ENCODE data around the gene PLXNC1.

The PLXNC1 gene

DNA sequence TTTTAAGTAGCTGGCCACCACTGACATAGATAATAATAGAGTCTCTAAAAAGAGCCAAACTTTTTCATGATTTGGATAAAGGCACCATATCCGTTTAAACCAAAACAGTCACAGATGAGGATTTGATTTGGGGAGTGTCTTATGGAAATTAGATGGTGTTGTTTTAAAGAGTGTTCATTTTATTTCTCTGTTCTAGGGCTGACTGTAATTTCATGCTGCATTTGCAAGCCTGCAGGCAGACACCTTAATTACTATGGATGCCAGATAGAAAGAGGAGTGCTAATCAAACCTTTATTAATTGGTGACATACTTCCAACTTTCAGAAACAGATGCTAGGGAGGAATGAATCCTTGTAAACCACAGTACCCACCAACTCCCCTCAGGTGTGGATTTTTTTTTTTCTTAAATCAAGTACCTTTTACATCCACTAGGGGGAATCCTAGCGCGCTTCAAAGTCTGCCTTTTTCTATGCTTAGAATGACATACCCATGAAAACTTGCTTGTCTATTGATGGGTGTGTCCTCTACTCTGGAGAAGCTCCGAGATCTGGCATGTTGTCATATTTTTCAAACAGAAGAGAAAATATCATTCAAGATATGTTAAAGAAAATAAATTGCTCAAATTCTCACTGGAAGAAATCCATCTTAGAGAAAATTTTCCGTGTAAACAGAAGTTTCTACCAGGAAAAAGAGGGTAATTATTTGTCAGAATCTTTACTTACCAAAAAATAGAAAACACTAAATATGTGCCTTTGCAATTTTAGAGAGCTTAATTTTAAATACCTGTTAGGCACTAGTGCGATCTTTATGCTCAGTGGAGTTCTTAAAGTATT is 14.2 kb upstream of the PLXNC1 start:
- peak; percentile 77 for DNase-seq (ENCODE audit: low spot score)

DNA sequence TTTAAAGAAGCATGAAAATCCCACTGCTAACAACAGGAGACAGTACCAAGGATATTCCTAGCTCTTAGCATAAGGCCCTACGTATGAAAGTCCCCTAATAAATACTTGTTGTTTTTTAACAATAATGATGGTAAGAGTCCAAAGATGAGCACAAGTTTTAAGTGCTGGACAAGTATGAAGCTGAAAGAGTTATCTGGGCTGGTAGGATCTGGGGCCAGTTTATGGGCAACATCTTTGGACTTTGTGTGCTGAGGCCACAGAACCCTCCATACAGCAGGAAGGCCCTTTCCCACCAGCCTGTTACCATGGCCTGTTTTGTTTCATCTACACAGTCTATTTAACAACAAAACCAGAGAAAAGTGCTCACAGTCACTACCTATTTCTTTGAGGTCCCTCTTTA is 12.5 kb upstream of the PLXNC1 start:
- no peak for DNase-seq (ENCODE audit: low spot score)

DNA sequence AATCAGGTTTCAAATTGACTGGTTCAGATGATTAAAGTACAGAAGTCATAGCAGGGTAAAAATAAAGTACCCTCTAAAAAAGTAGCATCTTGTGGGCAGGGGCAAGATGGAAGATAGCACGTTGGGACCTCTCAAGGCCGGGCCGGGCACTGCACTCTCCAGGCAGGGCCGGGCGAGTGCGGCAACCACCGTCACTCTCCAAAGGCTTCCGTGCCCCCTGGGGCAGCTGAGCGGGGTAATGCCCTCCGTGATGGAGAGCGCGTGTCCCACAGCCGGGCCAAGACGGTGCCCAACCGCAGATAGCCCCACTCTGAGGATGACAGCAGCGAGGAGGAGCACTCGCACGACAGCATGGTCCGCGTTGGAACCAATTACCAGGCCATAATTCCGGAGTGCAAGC is 8.6 kb upstream of the PLXNC1 start:
- DNase-seq (ENCODE audit: low spot score), result no peak

DNA sequence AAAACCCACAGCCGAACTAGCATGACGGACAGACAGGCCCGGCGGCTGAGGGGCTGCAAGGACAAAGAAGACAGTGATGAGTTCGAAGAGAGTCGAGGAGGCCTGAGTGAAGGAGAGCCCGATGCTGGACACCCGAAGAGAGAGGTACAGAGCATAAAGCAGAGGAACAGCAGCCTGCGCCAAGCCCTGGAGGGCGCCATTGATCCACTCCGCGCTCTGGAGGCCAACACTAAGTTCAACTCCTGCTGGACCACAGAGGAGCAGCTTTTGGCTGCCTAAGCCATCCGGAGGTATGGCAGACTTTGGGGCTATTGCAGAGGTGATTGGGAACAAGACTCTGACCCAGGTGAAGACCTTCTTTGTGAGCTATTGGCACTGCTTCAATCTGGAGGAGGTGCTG is 7.8 kb upstream of the PLXNC1 start:
- peak; percentile 42 for DNase-seq (ENCODE audit: low spot score)

DNA sequence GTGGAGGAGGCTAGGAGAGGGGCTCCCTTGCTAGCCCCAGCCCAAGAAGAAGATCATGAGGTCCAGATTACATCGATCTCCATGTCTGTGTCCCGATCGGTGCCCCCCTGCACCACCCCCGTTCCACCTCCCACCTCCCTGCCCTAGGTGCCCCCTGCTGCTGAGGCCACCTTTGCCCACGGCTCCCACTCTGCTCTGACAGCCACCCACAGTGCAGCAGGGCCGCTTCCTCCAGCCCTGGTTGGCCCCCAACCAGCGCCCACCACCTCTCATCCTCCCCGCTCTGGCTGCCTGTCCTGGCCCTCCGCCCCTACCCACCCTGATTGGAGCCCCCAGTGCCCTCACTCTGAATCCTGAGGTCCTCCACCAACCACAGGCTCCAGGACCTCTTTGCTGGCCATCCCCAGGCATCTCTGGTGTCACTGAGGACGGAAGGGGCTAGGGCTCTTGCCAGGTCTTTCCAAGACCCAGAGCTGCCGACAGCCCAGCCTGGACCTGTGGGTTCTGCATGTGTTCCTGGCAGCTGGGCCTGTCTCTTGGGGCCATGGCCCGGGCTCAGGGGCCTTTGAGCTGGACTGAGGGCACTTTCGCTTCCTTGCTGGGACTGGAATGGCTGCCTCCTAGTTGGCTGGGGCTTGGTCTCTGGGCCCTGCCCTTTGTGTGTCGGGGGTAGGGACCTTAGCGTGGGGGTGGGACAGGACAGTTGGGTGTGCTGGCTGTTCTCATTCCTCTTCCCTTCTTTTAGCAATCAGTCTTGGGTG is 7.2 kb upstream of the PLXNC1 start:
- DNase-seq (ENCODE audit: low spot score), result no peak

DNA sequence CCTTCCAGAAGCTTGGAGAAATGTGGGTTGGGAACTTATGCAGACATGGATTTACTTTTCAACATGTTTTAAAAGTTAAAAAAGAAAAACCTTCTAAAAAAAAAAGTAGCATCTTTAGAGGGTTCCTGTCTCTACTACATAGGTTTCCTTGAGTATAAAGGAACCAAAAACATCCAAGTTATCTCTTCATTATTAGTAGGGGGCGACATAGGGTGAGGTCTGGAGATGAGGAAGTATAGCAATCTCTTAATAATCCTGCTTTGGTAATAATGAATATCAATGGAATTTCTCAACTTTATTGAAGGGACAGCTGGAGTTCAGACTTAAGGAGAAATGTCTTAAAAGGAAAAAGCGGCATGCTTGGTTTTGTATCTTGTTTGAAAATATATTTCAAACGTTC is 6.5 kb upstream of the PLXNC1 start:
- no peak for DNase-seq (ENCODE audit: low spot score)

DNA sequence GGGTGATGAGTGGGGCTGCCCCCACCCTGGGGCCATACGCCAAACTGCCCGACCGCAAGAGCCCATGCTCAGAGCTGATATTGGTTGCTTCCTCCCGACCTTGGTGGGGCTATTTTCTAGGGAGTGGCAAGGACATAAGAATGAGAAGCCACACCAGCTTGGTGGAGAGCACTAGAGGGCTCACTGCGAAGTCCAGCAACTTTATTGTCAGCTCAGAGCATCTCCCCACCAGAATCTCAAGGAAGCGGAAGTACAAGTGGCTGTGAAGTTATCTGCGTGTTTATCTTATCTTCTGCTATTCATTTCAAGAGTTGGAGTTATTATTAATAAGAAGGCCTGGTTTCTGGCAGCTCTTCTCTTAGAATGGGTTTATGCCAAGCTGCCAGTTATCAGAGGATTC is 4.9 kb upstream of the PLXNC1 start:
- no peak for DNase-seq (ENCODE audit: low spot score)

DNA sequence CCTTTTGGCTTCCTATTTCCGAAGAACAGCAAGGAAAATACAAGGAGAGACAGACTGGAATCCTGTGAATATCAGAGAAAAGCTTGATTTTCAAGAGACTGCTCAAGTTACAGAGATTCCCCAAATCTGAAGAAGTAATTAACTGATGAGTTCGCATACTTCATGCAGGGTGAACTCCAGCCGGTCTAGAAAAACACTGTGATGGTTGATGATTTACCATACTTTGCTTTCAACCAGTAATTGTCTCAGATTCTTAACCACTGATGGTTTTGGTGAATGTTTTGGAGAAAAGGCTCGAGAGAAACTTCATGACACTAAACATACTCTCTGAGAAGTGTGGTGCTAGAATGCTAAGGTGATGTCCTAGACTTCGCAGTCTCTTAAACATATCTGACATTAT is 4.4 kb upstream of the PLXNC1 start:
- no peak for DNase-seq (ENCODE audit: low spot score)

DNA sequence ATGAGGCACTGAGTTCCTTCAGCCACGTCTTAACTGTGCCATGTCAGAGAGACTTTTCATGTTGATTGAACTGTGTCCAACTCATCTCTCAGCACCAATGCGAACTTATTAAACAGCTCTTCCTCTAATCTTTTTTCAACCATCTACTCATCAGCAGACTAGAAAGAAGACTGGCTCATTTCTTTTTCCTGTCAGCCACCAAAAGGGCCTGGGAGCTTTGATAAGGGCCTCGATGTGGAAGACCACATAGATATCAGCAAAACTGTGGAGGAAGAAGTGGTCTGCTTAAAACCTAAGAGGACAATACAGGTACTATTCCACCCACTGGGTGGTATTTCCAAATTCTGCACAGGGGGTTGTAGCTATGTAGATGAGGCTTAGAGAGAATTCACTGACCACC is 3.6 kb upstream of the PLXNC1 start:
- DNase-seq (ENCODE audit: low spot score), result no peak

DNA sequence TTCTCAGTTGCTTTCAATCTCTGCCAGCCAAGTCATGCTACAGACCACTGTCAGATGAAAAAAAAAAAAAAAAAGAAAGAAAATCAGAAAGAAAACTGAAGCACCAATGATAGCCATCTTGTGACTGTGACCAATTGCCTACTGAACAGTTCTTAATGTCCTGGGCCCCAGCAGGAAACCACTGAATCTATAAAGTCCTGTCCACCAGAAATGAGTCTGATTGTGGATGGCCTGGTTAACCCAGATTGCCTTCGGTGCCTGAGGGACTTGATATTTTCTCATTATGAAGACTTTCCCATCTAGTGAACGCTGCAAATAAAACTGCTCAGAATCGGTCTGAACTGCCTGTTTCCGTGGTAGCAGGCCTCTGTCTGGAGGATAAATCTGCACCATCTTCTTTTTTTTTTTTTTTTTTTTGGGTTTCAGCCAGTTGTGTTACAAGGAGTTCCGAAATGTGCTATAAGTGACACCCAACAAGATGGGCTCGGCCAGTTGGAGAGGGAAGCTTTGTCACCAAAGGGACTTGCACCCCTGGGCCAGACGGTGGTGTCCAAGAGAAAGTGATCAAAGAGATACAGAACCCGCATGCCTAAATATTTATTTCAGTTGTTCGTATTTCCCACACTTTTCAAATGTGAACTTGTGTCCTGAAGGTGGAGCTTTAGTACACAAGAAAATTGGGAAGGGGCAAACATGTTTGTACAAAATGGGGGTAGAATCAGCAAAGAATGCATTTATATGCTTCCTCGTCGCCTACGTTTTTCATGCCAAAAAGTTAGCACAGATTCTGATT is 3.0 kb upstream of the PLXNC1 start:
- DNase-seq (ENCODE audit: low spot score), result peak; percentile 65

DNA sequence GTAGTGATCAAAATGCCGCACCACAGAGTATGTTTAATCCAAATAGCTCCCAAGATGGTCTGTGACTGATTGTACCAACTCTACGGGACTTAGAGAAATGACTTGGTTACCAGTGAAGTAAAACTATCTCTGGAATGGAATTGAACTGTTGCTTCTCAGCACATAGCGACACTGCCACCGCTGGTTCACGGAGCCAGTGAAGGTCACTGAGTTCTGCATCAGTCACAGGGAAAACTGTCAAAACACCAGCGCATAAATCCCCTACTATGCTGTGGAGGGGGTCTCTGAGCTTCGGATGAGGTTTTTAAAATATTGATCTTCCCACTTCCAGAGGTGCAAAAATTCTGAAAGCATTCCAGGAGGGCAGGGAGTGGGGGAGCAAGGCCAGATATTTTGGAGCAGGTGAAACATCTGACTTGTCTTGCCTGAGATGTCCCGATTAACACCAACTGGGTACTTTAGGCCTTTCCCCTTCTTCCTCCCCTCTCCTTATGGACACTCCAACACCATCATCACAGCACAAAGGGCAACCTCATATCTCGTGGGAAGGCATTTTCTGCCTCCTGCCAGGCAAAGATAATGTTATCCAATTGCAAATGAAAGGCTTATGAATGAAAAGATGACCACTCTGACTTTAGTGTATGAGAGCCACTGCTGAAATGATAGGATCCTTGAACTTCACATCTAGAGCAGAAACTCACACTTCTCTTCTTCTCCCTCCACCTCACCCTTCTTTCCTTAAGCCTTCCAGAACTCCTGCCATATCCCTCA is 2.0 kb upstream of the PLXNC1 start:
- DNase-seq (ENCODE audit: low spot score), result no peak

DNA sequence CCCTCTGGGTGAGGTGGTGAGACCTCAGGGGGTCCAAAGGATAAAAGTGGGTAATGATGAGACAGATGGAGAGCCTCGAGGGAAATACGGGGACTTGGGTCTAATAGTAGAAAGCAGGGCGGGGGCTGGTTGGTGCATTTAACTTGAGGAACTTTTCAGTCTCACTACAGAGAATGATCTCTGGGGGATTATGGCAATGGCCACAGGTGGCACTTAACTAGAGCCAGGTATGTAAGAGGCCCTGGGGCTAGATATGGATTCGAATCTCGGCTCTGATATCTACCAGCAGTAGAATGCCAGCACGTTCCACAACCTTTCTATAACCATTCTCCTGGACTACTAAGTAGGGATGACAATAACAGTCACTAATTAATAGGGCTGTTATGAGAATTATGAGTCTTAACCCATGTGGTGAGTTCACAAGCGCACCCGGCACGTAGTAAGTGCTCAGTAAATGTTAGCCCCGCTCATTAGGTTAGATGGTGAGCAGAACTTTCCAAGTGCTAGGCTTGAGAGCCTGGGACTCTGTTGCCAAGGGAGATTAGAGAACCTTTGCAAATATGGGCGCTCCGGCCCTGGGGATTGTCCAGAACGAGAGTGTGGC is 888 bp upstream of the PLXNC1 start:
- DNase-seq (ENCODE audit: low spot score), result no peak

DNA sequence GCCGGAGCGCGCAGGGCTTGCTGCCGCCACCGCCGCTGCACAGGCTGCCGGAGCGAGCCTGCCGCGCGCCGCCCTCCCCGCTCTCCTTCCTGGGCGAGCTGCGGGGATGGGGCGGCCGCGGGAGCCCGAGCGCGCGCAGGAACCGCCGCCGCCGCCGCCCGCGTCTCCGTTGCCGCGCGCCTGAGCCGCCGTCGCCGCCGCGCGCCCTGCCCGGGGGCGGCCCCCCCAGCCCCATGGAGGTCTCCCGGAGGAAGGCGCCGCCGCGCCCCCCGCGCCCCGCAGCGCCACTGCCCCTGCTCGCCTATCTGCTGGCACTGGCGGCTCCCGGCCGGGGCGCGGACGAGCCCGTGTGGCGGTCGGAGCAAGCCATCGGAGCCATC is 352 bp downstream of the PLXNC1 start:
- no peak for DNase-seq (ENCODE audit: low spot score)

DNA sequence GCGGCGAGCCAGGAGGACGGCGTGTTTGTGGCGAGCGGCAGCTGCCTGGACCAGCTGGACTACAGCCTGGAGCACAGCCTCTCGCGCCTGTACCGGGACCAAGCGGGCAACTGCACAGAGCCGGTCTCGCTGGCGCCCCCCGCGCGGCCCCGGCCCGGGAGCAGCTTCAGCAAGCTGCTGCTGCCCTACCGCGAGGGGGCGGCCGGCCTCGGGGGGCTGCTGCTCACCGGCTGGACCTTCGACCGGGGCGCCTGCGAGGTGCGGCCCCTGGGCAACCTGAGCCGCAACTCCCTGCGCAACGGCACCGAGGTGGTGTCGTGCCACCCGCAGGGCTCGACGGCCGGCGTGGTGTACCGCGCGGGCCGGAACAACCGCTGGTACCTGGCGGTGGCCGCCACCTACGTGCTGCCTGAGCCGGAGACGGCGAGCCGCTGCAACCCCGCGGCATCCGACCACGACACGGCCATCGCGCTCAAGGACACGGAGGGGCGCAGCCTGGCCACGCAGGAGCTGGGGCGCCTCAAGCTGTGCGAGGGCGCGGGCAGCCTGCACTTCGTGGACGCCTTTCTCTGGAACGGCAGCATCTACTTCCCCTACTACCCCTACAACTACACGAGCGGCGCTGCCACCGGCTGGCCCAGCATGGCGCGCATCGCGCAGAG is 873 bp downstream of the PLXNC1 start:
- DNase-seq (ENCODE audit: low spot score), result peak; percentile 65

DNA sequence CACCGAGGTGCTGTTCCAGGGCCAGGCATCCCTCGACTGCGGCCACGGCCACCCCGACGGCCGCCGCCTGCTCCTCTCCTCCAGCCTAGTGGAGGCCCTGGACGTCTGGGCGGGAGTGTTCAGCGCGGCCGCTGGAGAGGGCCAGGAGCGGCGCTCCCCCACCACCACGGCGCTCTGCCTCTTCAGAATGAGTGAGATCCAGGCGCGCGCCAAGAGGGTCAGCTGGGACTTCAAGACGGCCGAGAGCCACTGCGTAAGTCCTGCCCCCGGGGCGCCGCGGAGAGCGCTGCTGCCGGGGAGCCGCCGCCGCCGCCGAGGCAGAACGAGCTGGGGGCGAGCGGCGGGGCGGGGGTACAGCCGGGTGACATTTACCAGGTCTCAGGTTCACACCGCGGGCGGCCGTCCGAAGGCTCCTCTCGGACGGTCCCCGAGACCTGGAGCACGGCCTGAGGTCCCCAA is 1.4 kb downstream of the PLXNC1 start:
- DNase-seq (ENCODE audit: low spot score), result no peak

DNA sequence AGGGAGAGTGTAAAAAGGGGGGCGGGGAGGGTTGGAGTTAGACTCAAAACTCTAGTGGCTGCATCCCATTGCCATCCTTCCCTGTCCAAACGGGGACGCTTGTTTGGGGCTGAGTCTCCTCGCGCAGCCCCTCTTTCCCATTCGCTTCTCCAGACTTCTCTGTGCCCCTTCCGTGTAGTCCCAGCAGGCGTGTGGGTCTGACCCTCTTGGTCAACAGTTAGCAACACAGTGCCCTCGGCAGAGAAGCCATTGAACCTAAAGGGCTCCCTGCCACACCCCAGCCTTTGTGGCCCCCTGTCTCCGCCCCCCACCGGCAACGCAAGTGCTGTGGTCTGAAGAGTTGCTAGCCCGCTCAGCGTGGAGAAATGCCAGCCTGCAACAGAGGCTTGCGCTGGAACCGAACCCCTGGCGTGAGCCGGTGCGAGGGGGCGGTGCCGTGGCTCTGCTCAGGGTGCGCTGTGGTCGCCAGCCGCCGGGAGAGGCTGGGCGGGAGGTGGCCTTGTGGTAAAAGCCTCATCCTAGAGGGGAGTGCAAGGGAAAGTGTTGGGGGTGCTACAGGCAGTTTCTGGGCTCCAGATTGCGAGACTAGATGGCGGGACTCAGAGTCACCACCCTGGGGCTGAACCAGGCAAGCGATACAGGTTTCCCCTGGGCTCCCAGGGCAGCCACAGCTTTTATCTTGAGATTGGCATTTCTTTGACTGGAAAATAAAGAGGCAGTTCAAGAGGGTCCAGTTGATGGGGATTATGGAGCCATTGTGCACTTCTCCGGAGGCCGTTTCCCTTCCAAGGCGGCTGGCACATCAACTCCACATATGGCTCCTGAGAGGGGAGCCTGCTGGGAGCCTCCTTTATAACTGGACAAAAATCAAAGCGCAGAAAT is 2.1 kb downstream of the PLXNC1 start:
- no peak for DNase-seq (ENCODE audit: low spot score)

DNA sequence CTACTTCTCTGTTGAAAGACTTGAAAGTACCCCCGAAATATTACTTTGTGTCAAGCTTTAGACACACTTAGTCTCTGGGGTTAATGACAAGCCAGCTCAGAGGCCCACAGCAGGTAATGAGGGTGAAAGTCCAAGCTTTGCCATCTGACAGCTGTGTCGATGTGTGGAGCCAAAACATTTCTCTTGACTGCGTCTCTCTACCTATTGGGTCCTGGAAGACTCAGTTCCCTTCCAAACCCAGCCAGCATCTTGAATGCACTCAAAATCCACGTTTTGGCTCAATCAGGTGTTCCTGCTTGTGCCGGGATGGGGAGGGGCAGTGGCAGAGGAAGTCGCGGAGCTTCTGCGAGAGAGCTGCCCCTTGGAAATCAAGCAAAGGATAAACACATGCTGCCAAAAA is 3.2 kb downstream of the PLXNC1 start:
- DNase-seq (ENCODE audit: low spot score), result no peak

DNA sequence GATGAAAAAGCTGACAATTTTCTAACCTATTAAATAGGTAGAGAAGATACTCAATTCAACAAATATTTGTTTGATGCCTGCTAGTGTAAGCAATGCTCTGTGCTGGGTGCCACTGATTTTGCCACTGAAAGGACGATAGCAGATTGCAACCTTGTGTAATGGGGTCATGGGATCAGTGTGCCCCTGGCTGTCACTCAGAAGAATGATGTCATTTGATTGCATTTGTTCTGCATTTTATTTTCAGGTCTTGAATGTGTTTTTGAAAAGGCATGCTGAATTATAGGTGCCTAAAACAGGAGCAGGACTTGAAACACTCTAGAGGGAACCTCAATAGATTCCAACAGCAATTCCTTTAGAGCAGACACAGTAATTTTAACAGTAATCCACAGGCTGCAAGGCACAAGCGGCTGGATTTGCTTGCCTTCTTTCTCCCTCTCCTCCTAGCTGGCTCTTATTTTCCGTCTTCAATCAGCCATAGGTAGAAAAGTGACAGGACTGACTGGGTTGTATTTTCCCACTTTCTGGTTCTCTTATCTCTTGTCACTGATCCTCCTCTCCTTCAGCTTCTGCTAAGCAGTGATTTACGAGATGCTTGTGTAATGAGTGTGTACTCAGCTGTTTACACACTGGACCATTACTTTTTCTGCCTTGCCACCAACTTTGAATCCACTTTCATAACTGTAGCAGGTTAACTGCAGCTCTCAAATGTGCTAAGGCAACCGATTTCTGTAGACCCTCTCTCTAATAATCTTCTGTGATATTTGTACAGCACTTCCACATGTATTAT is 4.1 kb downstream of the PLXNC1 start:
- DNase-seq (ENCODE audit: low spot score), result no peak

DNA sequence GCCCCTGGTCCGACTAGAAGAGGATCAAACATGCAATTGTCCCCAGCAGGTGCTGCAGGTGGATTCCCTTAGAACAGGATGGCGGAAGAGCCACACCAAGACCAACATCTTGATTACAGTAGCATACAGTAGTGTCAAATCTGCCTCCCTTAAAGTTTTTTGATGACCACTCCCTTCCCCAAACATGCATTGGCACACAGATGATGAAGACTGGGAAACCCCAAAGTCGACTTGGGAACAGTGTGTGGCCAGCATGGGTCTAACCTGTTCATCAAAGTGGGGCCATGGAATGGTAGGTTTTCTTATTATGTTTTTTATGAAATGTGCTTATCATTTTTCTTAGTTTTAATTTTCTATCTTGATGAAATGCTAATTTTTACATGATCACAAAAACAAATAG is 8.8 kb downstream of the PLXNC1 start:
- DNase-seq (ENCODE audit: low spot score), result no peak
